HEK293 (cell line): ENCODE results near the gene OR12D1.

Experiments used
- CTCF ChIA-PET: fragments of 350-600 bp; formaldehyde crosslinking; extraction: SDS; loops from one replicate; lab custom pipeline; 2021; ENCODE audit warnings: antibody characterized with exemption; lab: Yijun Ruan, JAX
- POLR2A ChIA-PET: fragments of 300-600 bp; formaldehyde crosslinking; extraction: SDS; loops from one replicate; lab custom pipeline; 2020; ENCODE audit warnings: antibody characterized with exemption, inconsistent platforms; lab: Yijun Ruan, JAX
- H3K27ac ChIP-seq: fragments of 200-500 bp; sonication (Bioruptor generic); 2 replicates; pipeline ENCODE4 v1.5.1; 2014; ENCODE audit warnings: low read depth, low read length, control low read depth, inconsistent platforms; ENCODE audit errors: extremely low read depth
- H3K36me3 ChIP-seq, 2 experiments: fragments of 200-500 bp in 1 of 2; sonication (Bioruptor generic) in 1 of 2; 1 replicate in 1 of 2; 2 replicates in 1 of 2; pipeline ENCODE4 v1.5.1; 2014 to 2017; ENCODE audit warnings: inconsistent platforms in 2 of 2, low read length in 2 of 2; ENCODE audit not compliant: control insufficient read depth in 2 of 2, insufficient read depth in 1 of 2
- H3K4me1 ChIP-seq: fragments of 200-500 bp; sonication (Bioruptor generic); 2 replicates; pipeline ENCODE4 v1.5.1; 2014; ENCODE audit warnings: mild to moderate bottlenecking, low read length, inconsistent platforms; ENCODE audit not compliant: control insufficient read depth, insufficient read depth
- H3K4me3 ChIP-seq: 2 replicates; pipeline ENCODE4 v1.5.1; 2011; ENCODE audit warnings: low read depth, mild to moderate bottlenecking, control low read depth, low read length, moderate library complexity
- H3K9me3 ChIP-seq: fragments of 200-500 bp; sonication (Bioruptor generic); 2 replicates; pipeline ENCODE4 v1.5.1; 2014; ENCODE audit warnings: low read depth, low read length, inconsistent platforms; ENCODE audit not compliant: control insufficient read depth, insufficient read depth
- ATF2 ChIP-seq: fragments of 450-650 bp; formaldehyde crosslinking; IDR thresholded peaks from 2 replicates; pipeline ENCODE4 v1.5.1; 2016; ENCODE audit warnings: missing biosample characterization, missing genetic modification characterization, low read depth
- GLI2 ChIP-seq: fragments of 450-650 bp; formaldehyde crosslinking; IDR thresholded peaks from 2 replicates; pipeline ENCODE4; 2017; ENCODE audit warnings: missing biosample characterization, missing genetic modification characterization, low read depth, borderline replicate concordance
- OVOL3 ChIP-seq: fragments of 450-650 bp; formaldehyde crosslinking; IDR thresholded peaks from 2 replicates; pipeline ENCODE4 v1.5.1; 2016; ENCODE audit warnings: missing biosample characterization, missing genetic modification characterization
- PRDM10 ChIP-seq: fragments of 450-650 bp; formaldehyde crosslinking; IDR thresholded peaks from 2 replicates; pipeline ENCODE4 v1.5.1; 2016; ENCODE audit warnings: missing biosample characterization, missing genetic modification characterization
- REST ChIP-seq: fragments of 450-650 bp; formaldehyde crosslinking; IDR thresholded peaks from 2 replicates; pipeline ENCODE4 v1.5.1; 2016; ENCODE audit warnings: missing biosample characterization, missing genetic modification characterization
- SCRT1 ChIP-seq: fragments of 450-650 bp; formaldehyde crosslinking; IDR thresholded peaks from 2 replicates; pipeline ENCODE4 v1.5.1; 2016; ENCODE audit warnings: missing biosample characterization, missing genetic modification characterization, borderline replicate concordance
- SCRT2 ChIP-seq: fragments of 450-650 bp; formaldehyde crosslinking; IDR thresholded peaks from 2 replicates; pipeline ENCODE4 v1.5.1; 2016; ENCODE audit warnings: missing biosample characterization, missing genetic modification characterization
- SETDB1 ChIP-seq: IDR thresholded peaks from one replicate; pipeline ENCODE4 v1.6.1; 2017; ENCODE audit warnings: mild to moderate bottlenecking, low read length, moderate library complexity, mixed read lengths; ENCODE audit not compliant: insufficient read length
- ZEB2 ChIP-seq: fragments of 450-650 bp; formaldehyde crosslinking; IDR thresholded peaks from 2 replicates; pipeline ENCODE4 v1.5.1; 2016; ENCODE audit warnings: missing biosample characterization, missing genetic modification characterization
- ZFP37 ChIP-seq: fragments of 450-650 bp; formaldehyde crosslinking; IDR thresholded peaks from 2 replicates; pipeline ENCODE4 v1.5.1; 2016; ENCODE audit warnings: missing biosample characterization, missing genetic modification characterization
- ZNF132 ChIP-seq: fragments of 450-650 bp; formaldehyde crosslinking; IDR thresholded peaks from 2 replicates; pipeline ENCODE4 v1.5.1; 2017; ENCODE audit warnings: missing biosample characterization, missing genetic modification characterization, borderline replicate concordance
- ZNF155 ChIP-seq: fragments of 450-650 bp; formaldehyde crosslinking; IDR thresholded peaks from 2 replicates; pipeline ENCODE4 v1.5.1; 2016; ENCODE audit warnings: missing biosample characterization, missing genetic modification characterization
- ZNF223 ChIP-seq: fragments of 450-650 bp; formaldehyde crosslinking; IDR thresholded peaks from 2 replicates; pipeline ENCODE4 v1.5.1; 2016; ENCODE audit warnings: missing biosample characterization, missing genetic modification characterization
- ZNF239 ChIP-seq: fragments of 450-650 bp; formaldehyde crosslinking; IDR thresholded peaks from 2 replicates; pipeline ENCODE4 v1.5.1; 2016; ENCODE audit warnings: missing biosample characterization, missing genetic modification characterization
- ZNF398 ChIP-seq: fragments of 450-650 bp; formaldehyde crosslinking; IDR thresholded peaks from 2 replicates; pipeline ENCODE4 v1.5.1; 2017; ENCODE audit warnings: missing biosample characterization, missing genetic modification characterization
- ZNF473 ChIP-seq: fragments of 450-650 bp; formaldehyde crosslinking; IDR thresholded peaks from 2 replicates; pipeline ENCODE4 v1.5.1; 2017; ENCODE audit warnings: missing biosample characterization, missing genetic modification characterization
- ZNF549 ChIP-seq: fragments of 450-650 bp; IDR thresholded peaks from 2 replicates; pipeline ENCODE4 v1.5.1; 2018; ENCODE audit warnings: missing biosample characterization, missing genetic modification characterization, mild to moderate bottlenecking, inconsistent platforms, moderate library complexity
- ZNF571 ChIP-seq: fragments of 450-650 bp; formaldehyde crosslinking; IDR thresholded peaks from 2 replicates; pipeline ENCODE4 v1.5.0; 2017; ENCODE audit warnings: missing biosample characterization, missing genetic modification characterization
- ZNF585B ChIP-seq: fragments of 450-650 bp; formaldehyde crosslinking; IDR thresholded peaks from 2 replicates; pipeline ENCODE4 v1.5.1; 2016; ENCODE audit warnings: missing biosample characterization, missing genetic modification characterization
- ZNF792 ChIP-seq: fragments of 450-650 bp; formaldehyde crosslinking; IDR thresholded peaks from 2 replicates; pipeline ENCODE4 v1.5.1; 2016; ENCODE audit warnings: missing biosample characterization, missing genetic modification characterization
- ZSCAN23 ChIP-seq: fragments of 450-650 bp; formaldehyde crosslinking; IDR thresholded peaks from 2 replicates; pipeline ENCODE4 v1.5.1; 2016; ENCODE audit warnings: missing biosample characterization, missing genetic modification characterization
- TF ChIP-seq, protein P1 (sequence below): fragments of 450-650 bp; formaldehyde crosslinking; conservative IDR thresholded peaks from 2 replicates; pipeline ENCODE4 v1.5.1; 2016; ENCODE audit warnings: low read depth, missing biosample characterization, missing genetic modification characterization

The OR12D1 gene

DNA sequence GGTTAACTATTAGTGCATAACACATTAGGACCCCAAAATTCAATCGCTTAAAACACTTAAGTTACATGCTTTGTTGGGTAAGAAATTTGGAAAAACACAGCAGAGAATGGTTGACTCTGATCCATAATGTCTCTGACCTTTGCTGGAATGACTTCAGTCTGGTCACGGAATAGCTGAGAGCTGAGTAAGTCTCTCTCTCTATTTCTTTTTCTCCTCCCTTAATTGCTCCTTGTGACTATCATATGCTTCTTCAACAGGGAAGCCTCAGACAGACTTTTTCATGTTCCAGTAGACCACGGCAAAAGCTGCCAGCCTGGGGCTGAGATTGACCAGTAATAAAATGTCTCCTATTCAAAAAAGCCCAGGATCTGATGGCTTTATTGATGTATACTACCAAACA, 4.8 kb downstream of the OR12D1 start:
- Histone ChIP-seq H3K4me3 (no peak overlapping the region), H3K36me3 (no peaks in the 10 kb centered on the region), H3K9me3 (no peaks in the 10 kb centered on the region)
- TF ChIP-seq ZNF132 (no peak), ZFP37 (tag by site-specific recombination) (no peak), ZNF473 (tag by site-specific recombination) (no peak)
- TF ChIP-seq, protein P1, sequence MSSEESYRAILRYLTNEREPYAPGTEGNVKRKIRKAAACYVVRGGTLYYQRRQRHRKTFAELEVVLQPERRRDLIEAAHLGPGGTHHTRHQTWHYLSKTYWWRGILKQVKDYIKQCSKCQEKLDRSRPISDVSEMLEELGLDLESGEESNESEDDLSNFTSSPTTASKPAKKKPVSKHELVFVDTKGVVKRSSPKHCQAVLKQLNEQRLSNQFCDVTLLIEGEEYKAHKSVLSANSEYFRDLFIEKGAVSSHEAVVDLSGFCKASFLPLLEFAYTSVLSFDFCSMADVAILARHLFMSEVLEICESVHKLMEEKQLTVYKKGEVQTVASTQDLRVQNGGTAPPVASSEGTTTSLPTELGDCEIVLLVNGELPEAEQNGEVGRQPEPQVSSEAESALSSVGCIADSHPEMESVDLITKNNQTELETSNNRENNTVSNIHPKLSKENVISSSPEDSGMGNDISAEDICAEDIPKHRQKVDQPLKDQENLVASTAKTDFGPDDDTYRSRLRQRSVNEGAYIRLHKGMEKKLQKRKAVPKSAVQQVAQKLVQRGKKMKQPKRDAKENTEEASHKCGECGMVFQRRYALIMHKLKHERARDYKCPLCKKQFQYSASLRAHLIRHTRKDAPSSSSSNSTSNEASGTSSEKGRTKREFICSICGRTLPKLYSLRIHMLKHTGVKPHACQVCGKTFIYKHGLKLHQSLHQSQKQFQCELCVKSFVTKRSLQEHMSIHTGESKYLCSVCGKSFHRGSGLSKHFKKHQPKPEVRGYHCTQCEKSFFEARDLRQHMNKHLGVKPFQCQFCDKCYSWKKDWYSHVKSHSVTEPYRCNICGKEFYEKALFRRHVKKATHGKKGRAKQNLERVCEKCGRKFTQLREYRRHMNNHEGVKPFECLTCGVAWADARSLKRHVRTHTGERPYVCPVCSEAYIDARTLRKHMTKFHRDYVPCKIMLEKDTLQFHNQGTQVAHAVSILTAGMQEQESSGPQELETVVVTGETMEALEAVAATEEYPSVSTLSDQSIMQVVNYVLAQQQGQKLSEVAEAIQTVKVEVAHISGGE (tag by site-specific recombination): no peak
- TF ChIP-seq, all 188 proteins: peak for 0
- ChIA-PET CTCF (interaction anchor here (0.7 to 1.9 kb wide), 3 partner anchors 51 to 173 kb away, joined by 3 to 9 read pairs (median 4); no protein-coding TSS in a partner anchor), POLR2A (no interaction called here)
- Histone ChIP-seq H3K27ac (no peak overlapping the region), H3K4me1 (no peaks in the 10 kb centered on the region)

GRCh38 chr6:29424168-29424567, 9.4 kb downstream of the OR12D1 start:
- Histone ChIP-seq H3K9me3 (no peaks in the 10 kb centered on the region), H3K36me3 (no peaks in the 10 kb centered on the region), H3K27ac (no peak overlapping the region), H3K4me1 (no peaks in the 10 kb centered on the region), H3K4me3 (no peak overlapping the region)
- ChIA-PET CTCF (interaction anchor here (0.5 to 0.7 kb wide), 4 partner anchors 11 to 163 kb away, joined by 3 to 5 read pairs (median 3); no protein-coding TSS in a partner anchor), POLR2A (no interaction called here)
- TF ChIP-seq ZNF155 (tag by site-specific recombination): no peak
- no peak for TF ChIP-seq ZNF398 (tag by site-specific recombination)
- no peak for TF ChIP-seq REST (tag by site-specific recombination)
- TF ChIP-seq ZNF549 (tag by site-specific recombination): no peak
- no peak for TF ChIP-seq SCRT1 (tag by site-specific recombination)
- no peak for TF ChIP-seq ZNF792
- TF ChIP-seq ZNF585B: no peak
- no peak for TF ChIP-seq ZEB2
- no peak for TF ChIP-seq ZSCAN23 (tag by site-specific recombination)
- no peak for TF ChIP-seq ATF2 (tag by site-specific recombination)
- no peak for TF ChIP-seq OVOL3
- no peak for TF ChIP-seq SCRT2
- no peak for TF ChIP-seq ZNF239 (tag by site-specific recombination)
- no peak for TF ChIP-seq ZNF571 (tag by site-specific recombination)
- no peak for TF ChIP-seq GLI2
- TF ChIP-seq PRDM10 (tag by site-specific recombination): no peak
- no peak for TF ChIP-seq ZNF223 (tag by site-specific recombination)
- TF ChIP-seq SETDB1: no peak
